Transverse colon (tissue), 4 donors: ENCODE measurements around the gene ADH5. TPM values are rescaled to one million over a fixed set of nuclear protein-coding genes. Genes with fewer than 3 reads are reported as not detected.

Source experiments
- DNase-seq: peaks from one replicate; pipeline ENCODE4 v3.0.0-alpha.2; 2019
- H3K27ac ChIP-seq, 4 donors: fragments of 200-600 bp; sonication (generic); 2 replicates each; pipeline ENCODE4 v1.5.1; 2016 to 2018; ENCODE audit warnings: inconsistent platforms in 4 of 4
- H3K27me3 ChIP-seq: fragments of 200-600 bp; sonication (generic); 2 replicates; pipeline ENCODE4 v1.5.1; 2017; ENCODE audit warnings: inconsistent platforms
- H3K36me3 ChIP-seq, 4 donors: fragments of 200-600 bp; sonication (generic); 2 replicates each; pipeline ENCODE4 v1.5.1; 2017 to 2019; ENCODE audit warnings: inconsistent platforms in 4 of 4
- H3K4me1 ChIP-seq, 4 donors: fragments of 200-600 bp; sonication (generic); 2 replicates each; pipeline ENCODE4 v1.5.1; 2017 to 2020; ENCODE audit warnings: inconsistent platforms in 4 of 4
- H3K4me3 ChIP-seq, 4 donors: fragments of 200-600 bp; sonication (generic); 1 replicate in 1 of 4; 2 replicates in 3 of 4; pipeline versions ENCODE4 v1.5.1 to v1.6.1; 2017 to 2019; ENCODE audit warnings: inconsistent platforms in 4 of 4
- H3K9me3 ChIP-seq, 2 donors: fragments of 200-600 bp; sonication (generic); 2 replicates each; pipeline ENCODE4 v1.5.1; 2017 to 2019; ENCODE audit warnings: inconsistent platforms in 2 of 2
- EP300 ChIP-seq: sonication (generic); formaldehyde crosslinking; IDR thresholded peaks from one replicate; pipeline ENCODE4 v1.6.1; 2017; ENCODE audit warnings: antibody characterized with exemption, low read depth
- POLR2A ChIP-seq: fragments of 450-650 bp; IDR thresholded peaks from one replicate; pipeline ENCODE4 v1.6.1; 2016; ENCODE audit warnings: antibody characterized with exemption, mild to moderate bottlenecking, moderate library complexity
- POLR2AphosphoS5 ChIP-seq, 3 donors: sonication (generic); formaldehyde crosslinking; IDR thresholded peaks; one replicate each; pipeline ENCODE4 v1.6.1; 2016; ENCODE audit warnings: antibody characterized with exemption in 3 of 3
- WGBS, 2 donors: methylation state at CpG; one replicate each; pipeline ENCODE4 v1.1.5; 2018; ENCODE audit warnings: low coverage in 1 of 2; 5-methylcytosine and 5-hydroxymethylcytosine counted together
- in situ Hi-C, 4 donors: fragments of 200-750 bp; cut with MboI; loops; one replicate each; pipeline versions ENCODE4 v1.15.0 to v1.15.1; 2017; ENCODE audit warnings: low sequenced_read_pairs in 3 of 4, low pct_ligation_motif_present in 1 of 4, low pct_unique_long_range_greater_than_20kb in 1 of 4
- intact Hi-C: fragments of 100-400 bp; cut with DNase I; formaldehyde crosslinking; loops from one replicate; pipeline ENCODE4 v1.15.1; 2023; ENCODE audit warnings: low total_unique reads
- total RNA-seq, 4 donors: library from RNA; depleted of rRNA; stranded (reverse); fragments of >200 nt; gene quantifications; one replicate each; pipeline ENCODE4 v1.1.0, GENCODE V29; 2016
- TF ChIP-seq, protein P1 (sequence below), 5 experiments: fragments of 200-600 bp in 3 of 5; fragments of 450-650 bp in 2 of 5; sonication (generic) in 3 of 5; IDR thresholded peaks; 1 replicate in 2 of 5; 2 replicates in 3 of 5; pipeline ENCODE4 v1.5.1; 2016 to 2017; ENCODE audit warnings: antibody characterized with exemption in 5 of 5, inconsistent platforms in 3 of 5, mild to moderate bottlenecking in 2 of 5, moderate library complexity in 1 of 5

Gene ADH5
- total RNA-seq, 4 donors from 2014 or later = 63.3 to 159 (median 111) TPM

DNA sequence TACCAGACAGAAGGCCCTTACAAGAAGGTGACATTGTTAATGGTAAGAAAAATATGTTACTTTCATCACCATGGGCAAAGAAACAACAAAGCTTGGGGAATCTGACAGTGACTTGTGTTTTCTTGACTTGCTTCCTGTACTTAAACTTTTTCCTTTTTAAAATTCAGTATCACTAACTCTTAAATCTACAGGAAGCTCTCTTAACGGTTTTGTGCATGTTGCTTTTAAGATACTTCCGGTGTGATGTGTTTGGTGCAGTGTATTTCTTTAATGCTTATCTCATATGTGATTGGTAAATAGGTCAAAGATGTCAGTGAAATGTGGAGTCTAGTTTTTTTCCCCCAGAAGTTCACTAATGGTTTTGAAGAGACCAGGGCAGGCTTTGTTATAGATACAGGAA is 45.2 kb downstream of the ADH5 start:
- Histone ChIP-seq H3K4me3 (no peak overlapping the region), H3K36me3 (peaks cover 0 to 29% (median 0%) of the 10 kb centered on the region in 4 donors), H3K4me1 (no peaks in the 10 kb centered on the region), H3K27me3 (no peaks in the 10 kb centered on the region), H3K9me3 (peaks cover 2% of the 10 kb centered on the region in 2 donors), H3K27ac (no peak overlapping the region)
- 73 to 78% methylated on average over 2 of the region's 2 CpGs for WGBS, 2 donors
- intact Hi-C loops = no loop called here
- in situ Hi-C loops = no loop called here
- TF ChIP-seq, protein P1, sequence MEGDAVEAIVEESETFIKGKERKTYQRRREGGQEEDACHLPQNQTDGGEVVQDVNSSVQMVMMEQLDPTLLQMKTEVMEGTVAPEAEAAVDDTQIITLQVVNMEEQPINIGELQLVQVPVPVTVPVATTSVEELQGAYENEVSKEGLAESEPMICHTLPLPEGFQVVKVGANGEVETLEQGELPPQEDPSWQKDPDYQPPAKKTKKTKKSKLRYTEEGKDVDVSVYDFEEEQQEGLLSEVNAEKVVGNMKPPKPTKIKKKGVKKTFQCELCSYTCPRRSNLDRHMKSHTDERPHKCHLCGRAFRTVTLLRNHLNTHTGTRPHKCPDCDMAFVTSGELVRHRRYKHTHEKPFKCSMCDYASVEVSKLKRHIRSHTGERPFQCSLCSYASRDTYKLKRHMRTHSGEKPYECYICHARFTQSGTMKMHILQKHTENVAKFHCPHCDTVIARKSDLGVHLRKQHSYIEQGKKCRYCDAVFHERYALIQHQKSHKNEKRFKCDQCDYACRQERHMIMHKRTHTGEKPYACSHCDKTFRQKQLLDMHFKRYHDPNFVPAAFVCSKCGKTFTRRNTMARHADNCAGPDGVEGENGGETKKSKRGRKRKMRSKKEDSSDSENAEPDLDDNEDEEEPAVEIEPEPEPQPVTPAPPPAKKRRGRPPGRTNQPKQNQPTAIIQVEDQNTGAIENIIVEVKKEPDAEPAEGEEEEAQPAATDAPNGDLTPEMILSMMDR (IDR thresholded peaks at IDR 0.05) = no peak
- TF ChIP-seq EP300 (no peak), POLR2AphosphoS5 (IDR thresholded peaks at IDR 0.05) (no peak), POLR2A (no peak)
- DNase-seq = no peak

DNA sequence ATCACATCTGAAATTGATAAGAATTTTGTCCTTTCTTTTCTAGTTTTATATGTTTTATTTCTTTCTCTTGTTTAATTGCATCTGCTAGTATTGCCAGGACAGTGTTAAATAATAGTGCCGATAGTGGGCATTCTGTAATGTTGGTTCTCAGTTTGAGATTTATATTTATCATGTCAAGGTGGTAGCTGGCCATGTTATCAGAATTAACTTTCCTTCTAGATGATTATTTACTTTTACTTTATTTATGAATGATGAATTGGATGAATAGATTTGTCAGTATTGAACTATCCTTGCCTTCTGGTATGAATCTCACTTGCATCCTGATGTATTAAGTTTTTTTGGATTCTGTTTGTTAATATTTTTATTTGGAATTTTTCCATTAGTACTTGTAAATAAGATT is 50.4 kb downstream of the ADH5 start:
- Histone ChIP-seq H3K4me1 (no peaks in the 10 kb centered on the region), H3K27ac (no peak overlapping the region), H3K9me3 (peaks cover 11 to 15% of the 10 kb centered on the region in 2 donors), H3K36me3 (peaks cover 0 to 29% (median 0%) of the 10 kb centered on the region in 4 donors), H3K27me3 (no peaks in the 10 kb centered on the region), H3K4me3 (no peak overlapping the region)
- in situ Hi-C loops (no loop called here), intact Hi-C loops (no loop called here)
- 94 to 100% methylated on average over 1 of the region's 1 CpG for WGBS, 2 donors
- TF ChIP-seq POLR2AphosphoS5 (IDR thresholded peaks at IDR 0.05) (no peak), POLR2A (no peak), EP300 (no peak)
- TF ChIP-seq, protein P1 (IDR thresholded peaks at IDR 0.05) = no peak
- no peak for DNase-seq

- no peaks in the 10 kb centered on the region for H3K4me1 ChIP-seq
- in situ Hi-C loops = no loop called here
- no peaks in the 10 kb centered on the region for H3K27me3 ChIP-seq
- 93 to 100% methylated on average over 2 to 4 of the region's 4 CpGs for WGBS, 2 donors
- H3K9me3 ChIP-seq = peaks cover 11 to 15% of the 10 kb centered on the region in 2 donors
- H3K27ac ChIP-seq = no peak overlapping the region
- DNase-seq = no peak
- intact Hi-C loops = no loop called here
- peaks cover 0 to 13% (median 0%) of the 10 kb centered on the region in 4 donors for H3K36me3 ChIP-seq
- TF ChIP-seq, protein P1 (IDR thresholded peaks at IDR 0.05) = no peak
- TF ChIP-seq EP300 = no peak
- TF ChIP-seq POLR2A = no peak
- TF ChIP-seq POLR2AphosphoS5 (IDR thresholded peaks at IDR 0.05) = no peak
- H3K4me3 ChIP-seq = no peak overlapping the region
Observed at GRCh38 chr4:99033956-99034355, 54.6 kb downstream of the ADH5 start.

DNA sequence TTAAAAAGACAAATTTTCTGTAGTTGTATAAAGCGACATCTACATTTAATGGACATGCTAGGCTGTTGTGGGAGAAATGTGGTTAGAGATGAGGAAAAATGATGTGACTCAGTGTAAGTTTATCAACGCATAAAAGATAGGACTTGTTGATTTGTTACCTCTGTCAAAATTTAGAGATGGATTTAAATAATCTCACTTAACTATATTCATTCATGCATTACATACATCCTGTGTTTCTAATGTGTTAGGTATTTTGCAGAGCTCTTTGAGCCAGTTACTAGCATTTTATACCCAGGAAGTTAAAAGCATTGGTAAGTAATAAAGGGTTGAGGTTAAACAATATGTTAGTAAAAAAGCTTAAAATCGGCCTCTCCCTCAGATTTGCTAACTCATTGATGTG is 58.7 kb downstream of the ADH5 start:
- WGBS, 2 donors = 73 to 74% methylated on average over 3 of the region's 3 CpGs
- no peaks in the 10 kb centered on the region for H3K27me3 ChIP-seq
- TF ChIP-seq, protein P1 (IDR thresholded peaks at IDR 0.05) = no peak

More for the DNA sequence above, 58.7 kb downstream of the ADH5 start:
- Histone ChIP-seq H3K36me3 (peaks cover 0 to 5% (median 0%) of the 10 kb centered on the region in 4 donors), H3K9me3 (no peaks in the 10 kb centered on the region), H3K4me1 (peaks cover 0 to 21% (median 17%) of the 10 kb centered on the region in 4 donors), H3K27ac (no peak overlapping the region), H3K4me3 (no peak overlapping the region)
- intact Hi-C loops = no loop called here
- DNase-seq = no peak
- in situ Hi-C loops = no loop called here
